Gastroesophageal sphincter (tissue), 4 donors: ENCODE measurements around the gene PLCB1. TPM values are rescaled to one million over a fixed set of nuclear protein-coding genes. Genes with fewer than 3 reads are reported as not detected.
A peak's percentile ranks its signal among the peaks of the same experiment; 100 is the strongest.

Experiments
- ATAC-seq: fragments of 150-250 bp; one replicate; pipeline ENCODE4 v1.9.1; 2016; ENCODE audit warnings: mild to moderate bottlenecking, moderate library complexity
- H3K27ac ChIP-seq, 4 donors: fragments of 200-600 bp; sonication (generic) in 3 of 4; 1 replicate in 3 of 4; 2 replicates in 1 of 4; pipeline ENCODE4 v1.5.1; 2016 to 2019
- H3K27me3 ChIP-seq: fragments of 200-600 bp; sonication (generic); one replicate; pipeline ENCODE4 v1.5.1; 2019
- H3K36me3 ChIP-seq, 2 donors: fragments of 200-600 bp; sonication (generic); one replicate each; pipeline ENCODE4 v1.5.1; 2019; ENCODE audit warnings: control low read depth in 1 of 2
- H3K4me1 ChIP-seq, 3 donors: fragments of 200-600 bp; sonication (generic); 1 replicate in 2 of 3; 2 replicates in 1 of 3; pipeline ENCODE4 v1.5.1; 2016 to 2019; ENCODE audit warnings: control low read depth in 2 of 3
- H3K4me3 ChIP-seq, 2 donors: fragments of 200-600 bp; sonication (generic); one replicate each; pipeline ENCODE4 v1.5.1; 2019; ENCODE audit warnings: mild to moderate bottlenecking in 1 of 2, moderate library complexity in 1 of 2
- H3K9me3 ChIP-seq, 3 donors: fragments of 200-600 bp; sonication (generic); one replicate each; pipeline ENCODE4 v1.5.1; 2017 to 2019; ENCODE audit warnings: control low read depth in 2 of 3
- CTCF ChIP-seq, 4 experiments: fragments of 200-600 bp in 2 of 4; fragments of 450-650 bp in 2 of 4; sonication (generic) in 1 of 4; IDR thresholded peaks; one replicate each; pipeline ENCODE4 v1.5.1; 2017 to 2019; ENCODE audit warnings: antibody characterized with exemption in 4 of 4, mild to moderate bottlenecking in 2 of 4, moderate library complexity in 2 of 4
- EP300 ChIP-seq: sonication (generic); formaldehyde crosslinking; IDR thresholded peaks from one replicate; pipeline ENCODE4 v1.6.1; 2017; ENCODE audit warnings: antibody characterized with exemption, mild to moderate bottlenecking
- POLR2A ChIP-seq, 2 donors: fragments of 450-650 bp; IDR thresholded peaks; one replicate each; pipeline ENCODE4 v1.6.1; 2017; ENCODE audit warnings: antibody characterized with exemption in 2 of 2, mild to moderate bottlenecking in 2 of 2, moderate library complexity in 1 of 2
- POLR2AphosphoS5 ChIP-seq: sonication (generic); formaldehyde crosslinking; IDR thresholded peaks from one replicate; pipeline ENCODE4 v1.6.1; 2017; ENCODE audit warnings: antibody characterized with exemption
- WGBS, 2 donors: methylation state at CpG; one replicate each; pipeline ENCODE4 v1.1.5; 2018; ENCODE audit warnings: low coverage in 1 of 2; 5-methylcytosine and 5-hydroxymethylcytosine counted together
- total RNA-seq, 4 donors: library from RNA; depleted of rRNA; stranded (reverse); fragments of >200 nt; gene quantifications; one replicate each; pipeline ENCODE4 v1.1.0, GENCODE V29; 2016

Gene PLCB1
- total RNA-seq, 4 donors from 2014 or later = 60.8 to 104 (median 69.0) TPM

GRCh38 chr20:8151372-8151771 lies 19.3 kb downstream of the PLCB1 start:
- no peaks in the 10 kb centered on the region for H3K27me3 ChIP-seq
- peaks cover 32 to 97% (median 53%) of the 10 kb centered on the region in 3 donors for H3K4me1 ChIP-seq
- TF ChIP-seq EP300 (no peak), POLR2AphosphoS5 (no peak), CTCF (IDR thresholded peaks at IDR 0.05) (no peak), POLR2A (IDR thresholded peaks at IDR 0.05) (no peak)
- H3K27ac ChIP-seq = peak overlapping the region; percentile 71 to 74 (median 73)
- H3K4me3 ChIP-seq = no peak overlapping the region
- H3K36me3 ChIP-seq = no peaks in the 10 kb centered on the region
- H3K9me3 ChIP-seq = no peaks in the 10 kb centered on the region
- no peak for ATAC-seq
- WGBS, 2 donors = 28 to 33% methylated on average over 5 of the region's 5 CpGs

- peak overlapping the region in 3 of 4 donors; percentile 23 to 73 (median 71) for H3K27ac ChIP-seq
- no peak overlapping the region for H3K4me3 ChIP-seq
- 0 to 6% methylated on average over 1 of the region's 1 CpG for WGBS, 2 donors
- H3K36me3 ChIP-seq = no peaks in the 10 kb centered on the region
- peaks cover 32 to 99% (median 52%) of the 10 kb centered on the region in 3 donors for H3K4me1 ChIP-seq
- ATAC-seq = no peak
- TF ChIP-seq EP300 (no peak), CTCF (IDR thresholded peaks at IDR 0.05) (no peak), POLR2AphosphoS5 (no peak), POLR2A (IDR thresholded peaks at IDR 0.05) (no peak)
- H3K9me3 ChIP-seq = no peaks in the 10 kb centered on the region
- H3K27me3 ChIP-seq = no peaks in the 10 kb centered on the region
Observed at GRCh38 chr20:8152183-8152582, 20.1 kb downstream of the PLCB1 start.

- Histone ChIP-seq H3K36me3 (no peaks in the 10 kb centered on the region), H3K27ac (peak overlapping the region in 2 of 4 donors; percentile 39 to 71), H3K27me3 (no peaks in the 10 kb centered on the region), H3K9me3 (no peaks in the 10 kb centered on the region), H3K4me3 (no peak overlapping the region), H3K4me1 (peaks cover 31 to 99% (median 49%) of the 10 kb centered on the region in 3 donors)
- no peak for ATAC-seq
- WGBS, 2 donors = 73 to 91% methylated on average over 1 to 2 of the region's 2 CpGs
- TF ChIP-seq POLR2AphosphoS5 = no peak
- TF ChIP-seq CTCF (IDR thresholded peaks at IDR 0.05) = no peak
- TF ChIP-seq EP300 = no peak
- TF ChIP-seq POLR2A (IDR thresholded peaks at IDR 0.05) = no peak
Observed at GRCh38 chr20:8152847-8153246, 20.8 kb downstream of the PLCB1 start.

GRCh38 chr20:8153281-8153908 lies 21.3 kb downstream of the PLCB1 start:
- Histone ChIP-seq H3K27ac (peak overlapping the region in 2 of 4 donors; percentile 39 to 71), H3K36me3 (no peaks in the 10 kb centered on the region), H3K9me3 (no peaks in the 10 kb centered on the region), H3K4me3 (no peak overlapping the region), H3K27me3 (no peaks in the 10 kb centered on the region), H3K4me1 (peaks cover 26 to 97% (median 49%) of the 10 kb centered on the region in 3 donors)
- TF ChIP-seq POLR2AphosphoS5 (no peak), POLR2A (IDR thresholded peaks at IDR 0.05) (no peak), CTCF (IDR thresholded peaks at IDR 0.05) (no peak)
- 30 to 58% methylated on average over 1 to 3 of the region's 3 CpGs for WGBS, 2 donors
- no peak for ATAC-seq

- no peak for ATAC-seq
- 81 to 100% methylated on average over 1 to 2 of the region's 2 CpGs for WGBS, 2 donors
- Histone ChIP-seq H3K4me1 (peaks cover 22 to 84% (median 44%) of the 10 kb centered on the region in 3 donors), H3K27me3 (no peaks in the 10 kb centered on the region), H3K36me3 (no peaks in the 10 kb centered on the region), H3K27ac (peak overlapping the region in 3 of 4 donors; percentile 1 to 62 (median 55)), H3K9me3 (no peaks in the 10 kb centered on the region), H3K4me3 (no peak overlapping the region)
- TF ChIP-seq POLR2AphosphoS5 (no peak), EP300 (no peak), POLR2A (IDR thresholded peaks at IDR 0.05) (no peak), CTCF (IDR thresholded peaks at IDR 0.05) (no peak)
Observed at GRCh38 chr20:8154638-8155037, 22.6 kb downstream of the PLCB1 start.
